GM23338 (cell line): Measurements from ENCODE around the gene CD109. TPM values are rescaled to one million over a fixed set of nuclear protein-coding genes. Genes with fewer than 3 reads are reported as not detected.
"Not testable (repeated sequence)": the region's sequence is repeated elsewhere in the genome, so short reads cannot be mapped to it uniquely, and the experiment has no call there.

ENCODE experiments used
- ATAC-seq: fragments of 200-7000 bp; cut with Tn5 transposase; 3 replicates; pipeline ENCODE4 v1.9.1; 2020
- DNase-seq: peaks from one replicate; pipeline ENCODE4 v3.0.0-alpha.2; 2015; ENCODE audit warnings: low spot score
- H2AFZ ChIP-seq: fragments of 200-600 bp; sonication (generic); 2 replicates; pipeline ENCODE4 v1.8.0; 2016; ENCODE audit warnings: antibody characterized with exemption, mild to moderate bottlenecking, moderate library complexity
- H3F3A ChIP-seq: fragments of 200-600 bp; sonication (generic); replicated peaks from 2 replicates; pipeline ENCODE4 v1.8.0; 2017; ENCODE audit warnings: antibody characterized with exemption, mixed run types, low read depth
- H3K27ac ChIP-seq: fragments of 200-600 bp; sonication (generic); 2 replicates; pipeline ENCODE4 v1.6.1; 2016; ENCODE audit warnings: low read depth
- H3K27me3 ChIP-seq: fragments of 200-600 bp; sonication (generic); 2 replicates; pipeline ENCODE4 v1.8.0; 2016; ENCODE audit warnings: mild to moderate bottlenecking, mixed run types, moderate library complexity; ENCODE audit not compliant: insufficient read depth
- H3K36me3 ChIP-seq: fragments of 200-600 bp; sonication (generic); 2 replicates; pipeline ENCODE4 v1.8.0; 2016; ENCODE audit warnings: mild to moderate bottlenecking; ENCODE audit not compliant: insufficient read depth
- H3K4me1 ChIP-seq: fragments of 200-600 bp; sonication (generic); 2 replicates; pipeline ENCODE4 v1.8.0; 2016; ENCODE audit warnings: mild to moderate bottlenecking, moderate library complexity; ENCODE audit not compliant: insufficient read depth
- H3K4me2 ChIP-seq: fragments of 200-600 bp; sonication (generic); 2 replicates; pipeline ENCODE4 v1.7.1; 2017; ENCODE audit warnings: mixed run types
- H3K4me3 ChIP-seq: fragments of 200-600 bp; sonication (generic); 2 replicates; pipeline ENCODE4 v1.6.1; 2016; ENCODE audit warnings: mixed run types
- H3K79me2 ChIP-seq: fragments of 200-600 bp; sonication (generic); replicated peaks from 2 replicates; pipeline ENCODE4 v1.8.0; 2017; ENCODE audit warnings: mild to moderate bottlenecking; ENCODE audit not compliant: insufficient read depth
- H3K9me2 ChIP-seq: fragments of 200-600 bp; sonication (generic); 2 replicates; pipeline ENCODE4 v1.8.0; 2017; ENCODE audit not compliant: insufficient read depth
- H4K20me1 ChIP-seq: fragments of 200-600 bp; sonication (generic); replicated peaks from 2 replicates; pipeline ENCODE4 v1.8.0; 2017; ENCODE audit warnings: mild to moderate bottlenecking; ENCODE audit not compliant: insufficient read depth
- H3K27ac Mint-ChIP-seq: 2 replicates; pipeline ENCODE4 v1.8.0; 2020; ENCODE audit warnings: inconsistent platforms, mild to moderate bottlenecking, moderate library complexity, mixed read lengths
- H3K27me3 Mint-ChIP-seq: 3 replicates; pipeline ENCODE4 v1.8.0; 2022; ENCODE audit warnings: low read depth, mild to moderate bottlenecking, moderate library complexity, mixed read lengths, inconsistent platforms; ENCODE audit not compliant: insufficient read depth, poor library complexity
- H3K36me3 Mint-ChIP-seq: 3 replicates; pipeline ENCODE4 v1.8.0; 2021; ENCODE audit warnings: low read depth, mild to moderate bottlenecking, inconsistent platforms, moderate library complexity, mixed read lengths
- H3K4me1 Mint-ChIP-seq: 3 replicates; pipeline ENCODE4 v1.8.0; 2020; ENCODE audit warnings: mild to moderate bottlenecking, inconsistent platforms, mixed read lengths
- H3K4me3 Mint-ChIP-seq: 3 replicates; pipeline ENCODE4 v1.8.0; 2021; ENCODE audit warnings: moderate library complexity, mild to moderate bottlenecking, inconsistent platforms, mixed read lengths
- H3K9me3 Mint-ChIP-seq: 3 replicates; pipeline ENCODE4 v1.8.0; 2020; ENCODE audit warnings: moderate library complexity, mild to moderate bottlenecking, inconsistent platforms, mixed read lengths
- CREB1 ChIP-seq: fragments of 250-450 bp; sonication (Bioruptor Pico); IDR thresholded peaks from 2 replicates; pipeline ENCODE4 v1.5.0; 2020; ENCODE audit warnings: low read depth, mild to moderate bottlenecking, moderate library complexity
- EZH2phosphoT487 ChIP-seq: fragments of 200-600 bp; sonication (generic); IDR thresholded peaks from one replicate; pipeline ENCODE4 v1.8.1; 2018; ENCODE audit warnings: antibody characterized with exemption; ENCODE audit not compliant: unreplicated experiment
- STAT1 ChIP-seq: IDR thresholded peaks from one replicate; pipeline ENCODE4 v1.6.1; 2016; ENCODE audit warnings: antibody characterized with exemption; ENCODE audit not compliant: unreplicated experiment
- ZNF114 ChIP-seq: fragments of 250-450 bp; sonication (Bioruptor Pico); IDR thresholded peaks from 2 replicates; pipeline ENCODE4 v1.5.0; 2020; ENCODE audit warnings: mild to moderate bottlenecking, moderate library complexity
- polyA plus RNA-seq: library from polyadenylated mRNA; unstranded; fragments of >200 nt; fragmentation: Nextera tagmentation; extraction: Ambion mirVana; gene quantifications from 2 replicates; pipeline ENCODE4 v1.2.1, GENCODE V29; 2016
- total RNA-seq: library from RNA; depleted of rRNA; stranded (reverse); fragments of >200 nt; shearing (Covaris generic); gene quantifications from 2 replicates; pipeline ENCODE4 v1.2.3, GENCODE V29; 2014

The CD109 gene
- total and polyA plus RNA-seq, 2 experiments from 2014 or later: 1.1 to 5.3 TPM

GRCh38 chr6:73725192-73725591 is 29.2 kb downstream of the CD109 start:
- not testable (repeated sequence) for H3K4me2 ChIP-seq, ATAC-seq

DNA sequence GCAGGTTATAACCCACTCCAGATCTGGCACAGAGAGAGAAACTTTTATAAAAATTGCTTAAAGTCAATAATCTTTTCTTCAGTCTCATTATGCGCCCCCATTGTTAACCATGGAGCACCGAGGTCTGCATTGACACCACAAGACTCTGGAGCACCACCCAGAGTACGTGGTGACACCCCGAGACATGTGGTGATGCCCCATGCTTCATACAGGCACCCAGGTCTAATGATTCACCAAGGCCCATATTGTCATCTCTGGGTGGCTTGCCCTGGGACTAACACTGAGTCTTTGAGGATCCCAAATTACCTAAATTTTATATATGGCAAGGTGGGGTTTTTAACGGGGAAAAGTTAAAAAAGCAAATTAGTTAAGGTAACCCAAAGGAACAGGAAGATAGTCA is 31.1 kb downstream of the CD109 start:
- H3K36me3 ChIP-seq: no peaks in the 10 kb centered on the region
- ATAC-seq: no peak
- no peaks in the 10 kb centered on the region for H3F3A ChIP-seq

More at GRCh38 chr6:73725192-73725591, 29.2 kb downstream of the CD109 start:
- DNase-seq, H3K36me3 ChIP-seq, H3K4me1 ChIP-seq, H3K4me3 Mint-ChIP-seq, H3K9me3 Mint-ChIP-seq, H3K79me2 ChIP-seq, H3K4me1 Mint-ChIP-seq, H3K27ac Mint-ChIP-seq, H4K20me1 ChIP-seq, H3K27ac ChIP-seq, H3K27me3 Mint-ChIP-seq, H3F3A ChIP-seq, H3K4me3 ChIP-seq, H3K36me3 Mint-ChIP-seq, H3K9me2 ChIP-seq, H3K27me3 ChIP-seq, H2AFZ ChIP-seq: not testable (repeated sequence)

DNA sequence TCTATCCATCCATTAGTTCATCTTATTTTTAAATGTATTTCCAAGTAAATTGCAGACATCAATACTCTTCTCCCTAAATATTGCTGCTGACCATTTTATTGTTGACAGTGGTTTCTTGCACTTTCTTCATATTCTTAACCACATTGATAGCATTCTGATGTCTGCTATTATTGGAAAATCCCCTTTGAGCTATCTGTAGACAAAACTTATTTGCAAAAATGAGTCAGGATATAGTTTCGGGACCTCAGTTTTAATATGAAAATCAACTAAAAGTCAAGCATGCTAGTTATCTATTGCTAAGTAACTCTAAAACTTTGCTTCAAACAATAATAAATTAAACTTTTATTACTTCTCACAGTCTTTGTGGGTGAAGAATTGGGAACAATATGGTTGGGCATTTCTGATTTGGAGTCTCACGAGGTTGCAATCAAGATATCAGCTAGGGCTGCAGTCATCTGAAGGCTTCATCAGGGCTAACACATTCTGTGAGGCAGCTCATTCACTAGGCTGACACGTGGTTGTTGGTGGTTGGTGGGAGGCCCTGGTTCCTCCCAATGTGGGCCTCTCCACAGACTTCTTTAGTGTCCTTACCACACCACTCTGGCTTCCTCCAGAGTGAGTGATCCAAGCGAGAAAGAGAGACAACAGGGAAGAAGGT is 32.7 kb downstream of the CD109 start:
- Histone ChIP-seq H3K27me3 (no peaks in the 10 kb centered on the region), H3K36me3 (no peaks in the 10 kb centered on the region), H3K4me1 (no peaks in the 10 kb centered on the region), H3K27ac (no peak overlapping the region), H3K4me3 (no peak overlapping the region), H3K4me2 (no peak overlapping the region), H2AFZ (no peak overlapping the region), H3K79me2 (no peaks in the 10 kb centered on the region), H3K9me2 (no peaks in the 10 kb centered on the region), H4K20me1 (no peaks in the 10 kb centered on the region), H3F3A (no peaks in the 10 kb centered on the region)
- H3K27me3 Mint-ChIP-seq: no peaks in the 10 kb centered on the region
- ATAC-seq: no peak
- no peak overlapping the region for H3K4me3 Mint-ChIP-seq
- no peaks in the 10 kb centered on the region for H3K36me3 Mint-ChIP-seq
- H3K9me3 Mint-ChIP-seq: no peaks in the 10 kb centered on the region
- DNase-seq: no peak
- no peak for TF ChIP-seq ZNF114 (CRISPR knock-in tag)
- no peak overlapping the region for H3K27ac Mint-ChIP-seq
- peaks cover 6% of the 10 kb centered on the region; the same call in 2 of the 3 replicates for H3K4me1 Mint-ChIP-seq

More for the DNA sequence above, 31.1 kb downstream of the CD109 start:
- Histone ChIP-seq H2AFZ (no peak overlapping the region), H3K4me1 (no peaks in the 10 kb centered on the region), H4K20me1 (no peaks in the 10 kb centered on the region), H3K27ac (no peak overlapping the region), H3K4me2 (no peak overlapping the region), H3K79me2 (no peaks in the 10 kb centered on the region), H3K27me3 (no peaks in the 10 kb centered on the region), H3K4me3 (no peak overlapping the region), H3K9me2 (no peaks in the 10 kb centered on the region)
- Mint-ChIP-seq H3K4me1 (peaks cover 6% of the 10 kb centered on the region; the same call in 2 of the 3 replicates), H3K27me3 (no peaks in the 10 kb centered on the region), H3K27ac (no peak overlapping the region), H3K4me3 (no peak overlapping the region), H3K9me3 (no peaks in the 10 kb centered on the region), H3K36me3 (no peaks in the 10 kb centered on the region)
- no peak for TF ChIP-seq CREB1
- no peak for DNase-seq

- no peaks in the 10 kb centered on the region for H3K9me2 ChIP-seq
- Mint-ChIP-seq H3K27ac (no peak overlapping the region), H3K36me3 (no peaks in the 10 kb centered on the region), H3K27me3 (no peaks in the 10 kb centered on the region), H3K4me1 (peaks cover 8% of the 10 kb centered on the region; the same call in 2 of the 3 replicates), H3K4me3 (no peak overlapping the region), H3K9me3 (no peaks in the 10 kb centered on the region; the same call in 2 of the 3 replicates)
- no peak for ATAC-seq
- no peaks in the 10 kb centered on the region for H3K27me3 ChIP-seq
- TF ChIP-seq EZH2phosphoT487 (no peak), STAT1 (no peak)
- no peaks in the 10 kb centered on the region for H3K4me1 ChIP-seq
- H3K4me2 ChIP-seq: no peak overlapping the region
- H2AFZ ChIP-seq: no peak overlapping the region
- no peak overlapping the region for H3K4me3 ChIP-seq
- no peaks in the 10 kb centered on the region for H3K36me3 ChIP-seq
- no peak for DNase-seq
- H3K79me2 ChIP-seq: no peaks in the 10 kb centered on the region
- H3F3A ChIP-seq: no peaks in the 10 kb centered on the region
- no peak overlapping the region for H3K27ac ChIP-seq
- no peaks in the 10 kb centered on the region for H4K20me1 ChIP-seq
Observed at GRCh38 chr6:73731285-73731684, 35.3 kb downstream of the CD109 start.
